AG08395 (cell line): ENCODE data around the gene KRTAP21-2.
"Not testable (repeated sequence)": the region's sequence is repeated elsewhere in the genome, so short reads cannot be mapped to it uniquely, and the experiment has no call there.

Experiments used
- DNase-seq: peaks from one replicate; pipeline ENCODE4 v3.0.0; 2012; ENCODE audit warnings: mixed read lengths, low spot score

The KRTAP21-2 gene

GRCh38 chr21:30747159-30747558 lies at the start of gene KRTAP21-2:
Gene KRTAP21-2, minus strand, starts transcription at chr21:30747259. Its CDS starts 57 bp downstream, at chr21:30747202.
- DNase-seq: no peak

GRCh38 chr21:30793581-30794314 lies 46.7 kb upstream of the KRTAP21-2 start:
- no peak for DNase-seq

- no peak for DNase-seq
These were observed 32.2 kb upstream of the KRTAP21-2 start for GRCh38 chr21:30779249-30779648.

- no peak for DNase-seq
These were observed 22.8 kb upstream of the KRTAP21-2 start for GRCh38 chr21:30769724-30770431.

- DNase-seq: no peak
These were observed 13.7 kb upstream of the KRTAP21-2 start for GRCh38 chr21:30760776-30761175.

GRCh38 chr21:30758306-30758705 lies 11.2 kb upstream of the KRTAP21-2 start:
- no peak for DNase-seq

- DNase-seq: not testable (repeated sequence)
These were observed 8.3 kb upstream of the KRTAP21-2 start, which contains the start of gene KRTAP21-1 for GRCh38 chr21:30755328-30755727. Gene KRTAP21-1, minus strand, starts transcription at chr21:30755428. Its CDS starts 50 bp downstream, at chr21:30755378.

GRCh38 chr21:30740462-30740861 lies 6.6 kb downstream of the KRTAP21-2 start:
- no peak for DNase-seq

GRCh38 chr21:30733026-30733425 lies 14.0 kb downstream of the KRTAP21-2 start:
- DNase-seq: no peak

GRCh38 chr21:30726726-30727125 lies 20.3 kb downstream of the KRTAP21-2 start:
- no peak for DNase-seq

GRCh38 chr21:30719401-30719800 lies 27.7 kb downstream of the KRTAP21-2 start:
- no peak for DNase-seq

- no peak for DNase-seq
These were observed 28.7 kb downstream of the KRTAP21-2 start, which contains the start of gene KRTAP21-3 for GRCh38 chr21:30718239-30718909. Gene KRTAP21-3, minus strand, starts transcription at chr21:30718777. Its CDS starts 18 bp downstream, at chr21:30718759.

GRCh38 chr21:30717105-30717504 lies 30.0 kb downstream of the KRTAP21-2 start:
- no peak for DNase-seq

- no peak for DNase-seq
These were observed 32.1 kb downstream of the KRTAP21-2 start for GRCh38 chr21:30714946-30715345.

- no peak for DNase-seq
These were observed 32.6 kb downstream of the KRTAP21-2 start for GRCh38 chr21:30714456-30714855.

GRCh38 chr21:30713766-30714165 lies 33.3 kb downstream of the KRTAP21-2 start:
- no peak for DNase-seq

GRCh38 chr21:30710499-30710898 lies 36.6 kb downstream of the KRTAP21-2 start:
- DNase-seq: no peak

GRCh38 chr21:30707409-30707808 lies 39.6 kb downstream of the KRTAP21-2 start:
- no peak for DNase-seq
